ENCODE results near the gene OXSR1.

DNA sequence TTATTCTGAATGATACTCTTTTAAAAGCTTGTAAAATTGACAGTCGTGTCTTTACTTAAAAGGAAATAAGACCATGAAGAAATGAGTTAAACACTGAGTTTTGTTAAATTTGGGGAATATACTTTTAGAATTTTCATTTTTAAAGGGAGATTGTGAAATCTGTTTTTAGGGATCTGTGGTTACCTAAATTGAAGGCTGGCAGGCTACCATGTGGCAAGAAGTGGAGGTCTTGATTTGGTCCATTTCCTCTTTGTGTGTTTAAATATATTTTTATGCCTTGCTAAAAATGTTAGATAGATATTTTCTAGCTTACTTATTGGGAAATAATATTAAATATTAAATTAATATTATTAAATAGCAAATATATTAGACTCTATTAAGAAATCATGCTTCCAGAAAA, 63.7 kb downstream of the OXSR1 start:
- TF ChIP-seq, protein P1, sequence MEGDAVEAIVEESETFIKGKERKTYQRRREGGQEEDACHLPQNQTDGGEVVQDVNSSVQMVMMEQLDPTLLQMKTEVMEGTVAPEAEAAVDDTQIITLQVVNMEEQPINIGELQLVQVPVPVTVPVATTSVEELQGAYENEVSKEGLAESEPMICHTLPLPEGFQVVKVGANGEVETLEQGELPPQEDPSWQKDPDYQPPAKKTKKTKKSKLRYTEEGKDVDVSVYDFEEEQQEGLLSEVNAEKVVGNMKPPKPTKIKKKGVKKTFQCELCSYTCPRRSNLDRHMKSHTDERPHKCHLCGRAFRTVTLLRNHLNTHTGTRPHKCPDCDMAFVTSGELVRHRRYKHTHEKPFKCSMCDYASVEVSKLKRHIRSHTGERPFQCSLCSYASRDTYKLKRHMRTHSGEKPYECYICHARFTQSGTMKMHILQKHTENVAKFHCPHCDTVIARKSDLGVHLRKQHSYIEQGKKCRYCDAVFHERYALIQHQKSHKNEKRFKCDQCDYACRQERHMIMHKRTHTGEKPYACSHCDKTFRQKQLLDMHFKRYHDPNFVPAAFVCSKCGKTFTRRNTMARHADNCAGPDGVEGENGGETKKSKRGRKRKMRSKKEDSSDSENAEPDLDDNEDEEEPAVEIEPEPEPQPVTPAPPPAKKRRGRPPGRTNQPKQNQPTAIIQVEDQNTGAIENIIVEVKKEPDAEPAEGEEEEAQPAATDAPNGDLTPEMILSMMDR (IDR thresholded peaks at IDR 0.05): no peak
- no peak for TF ChIP-seq POLR2A (IDR thresholded peaks at IDR 0.05)

Data from Peyer's patch (tissue), 4 donors.